HL-60 (cell line): ENCODE measurements around the gene DIS3L.
"Not testable (repeated sequence)": the region's sequence is repeated elsewhere in the genome, so short reads cannot be mapped to it uniquely, and the experiment has no call there.

Experiments
- DNase-seq, 2 experiments: peaks; one replicate each; pipeline ENCODE4 v3.0.0-alpha.2; 2010 to 2020; ENCODE audit warnings: low read depth in 1 of 2, low spot score in 1 of 2
- H3K27ac ChIP-seq: fragments of 250-450 bp; sonication (Bioruptor Pico); replicated peaks from 2 replicates; pipeline ENCODE4 v1.5.1; 2020; ENCODE audit warnings: mild to moderate bottlenecking, moderate library complexity
- H3K27me3 ChIP-seq: fragments of 250-450 bp; sonication (Bioruptor Pico); 2 replicates; pipeline ENCODE4 v1.5.1; 2021; ENCODE audit warnings: mild to moderate bottlenecking, moderate library complexity; ENCODE audit not compliant: insufficient read depth, poor library complexity, severe bottlenecking
- H3K4me3 ChIP-seq: replicated peaks from 2 replicates; pipeline ENCODE4 v1.5.1; 2011; ENCODE audit warnings: mild to moderate bottlenecking, control low read depth, low read length; ENCODE audit not compliant: insufficient read depth
- GABPA ChIP-seq: IDR thresholded peaks from 2 replicates; pipeline ENCODE4 v1.6.1; 2012; ENCODE audit warnings: low read depth
- SPI1 ChIP-seq: IDR thresholded peaks from 2 replicates; pipeline ENCODE4 v1.6.1; 2012; ENCODE audit warnings: low read depth, mild to moderate bottlenecking, borderline replicate concordance
- TF ChIP-seq, protein P1 (sequence below): IDR thresholded peaks from 2 replicates; pipeline ENCODE4 v1.6.1; 2012; ENCODE audit warnings: low read depth; ENCODE audit not compliant: insufficient replicate concordance
- TF ChIP-seq, protein P2 (sequence below): IDR thresholded peaks from one replicate; pipeline ENCODE4 v1.5.1; 2011; ENCODE audit warnings: low read length, control low read depth, inconsistent platforms; ENCODE audit not compliant: insufficient read depth

The DIS3L gene

DNA sequence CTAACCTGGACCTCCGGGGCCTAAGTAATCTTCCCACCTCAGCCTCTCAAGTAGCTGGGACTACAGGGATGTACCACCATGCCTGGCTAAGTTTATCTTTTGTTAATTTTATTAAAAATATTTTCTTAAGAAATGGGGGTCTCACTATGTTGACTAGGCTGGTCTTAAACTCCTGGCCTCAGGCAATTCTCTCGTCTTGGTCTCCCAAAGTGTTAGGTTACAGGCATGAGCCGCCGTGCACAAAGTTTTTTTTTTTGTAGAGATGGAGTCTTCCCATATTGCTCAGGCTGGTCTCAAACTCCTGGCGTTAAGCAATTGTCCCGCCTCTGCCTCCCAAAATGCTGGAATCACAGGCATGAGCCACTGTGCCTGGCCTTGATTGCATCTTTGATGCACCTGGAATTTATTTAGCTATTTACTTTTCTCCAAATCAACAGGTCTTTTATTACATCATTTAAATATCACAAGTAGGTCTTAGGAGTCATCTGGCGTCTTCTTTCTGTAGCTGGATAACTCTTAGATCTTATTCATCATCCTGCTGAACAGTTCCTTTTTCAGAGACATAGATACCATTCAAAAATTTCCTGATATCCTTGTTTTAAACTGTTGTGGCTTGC, 85.6 kb downstream of the DIS3L start:
- TF ChIP-seq, protein P1, sequence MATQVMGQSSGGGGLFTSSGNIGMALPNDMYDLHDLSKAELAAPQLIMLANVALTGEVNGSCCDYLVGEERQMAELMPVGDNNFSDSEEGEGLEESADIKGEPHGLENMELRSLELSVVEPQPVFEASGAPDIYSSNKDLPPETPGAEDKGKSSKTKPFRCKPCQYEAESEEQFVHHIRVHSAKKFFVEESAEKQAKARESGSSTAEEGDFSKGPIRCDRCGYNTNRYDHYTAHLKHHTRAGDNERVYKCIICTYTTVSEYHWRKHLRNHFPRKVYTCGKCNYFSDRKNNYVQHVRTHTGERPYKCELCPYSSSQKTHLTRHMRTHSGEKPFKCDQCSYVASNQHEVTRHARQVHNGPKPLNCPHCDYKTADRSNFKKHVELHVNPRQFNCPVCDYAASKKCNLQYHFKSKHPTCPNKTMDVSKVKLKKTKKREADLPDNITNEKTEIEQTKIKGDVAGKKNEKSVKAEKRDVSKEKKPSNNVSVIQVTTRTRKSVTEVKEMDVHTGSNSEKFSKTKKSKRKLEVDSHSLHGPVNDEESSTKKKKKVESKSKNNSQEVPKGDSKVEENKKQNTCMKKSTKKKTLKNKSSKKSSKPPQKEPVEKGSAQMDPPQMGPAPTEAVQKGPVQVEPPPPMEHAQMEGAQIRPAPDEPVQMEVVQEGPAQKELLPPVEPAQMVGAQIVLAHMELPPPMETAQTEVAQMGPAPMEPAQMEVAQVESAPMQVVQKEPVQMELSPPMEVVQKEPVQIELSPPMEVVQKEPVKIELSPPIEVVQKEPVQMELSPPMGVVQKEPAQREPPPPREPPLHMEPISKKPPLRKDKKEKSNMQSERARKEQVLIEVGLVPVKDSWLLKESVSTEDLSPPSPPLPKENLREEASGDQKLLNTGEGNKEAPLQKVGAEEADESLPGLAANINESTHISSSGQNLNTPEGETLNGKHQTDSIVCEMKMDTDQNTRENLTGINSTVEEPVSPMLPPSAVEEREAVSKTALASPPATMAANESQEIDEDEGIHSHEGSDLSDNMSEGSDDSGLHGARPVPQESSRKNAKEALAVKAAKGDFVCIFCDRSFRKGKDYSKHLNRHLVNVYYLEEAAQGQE: no peak
- TF ChIP-seq SPI1 (no peak), GABPA (no peak)
- TF ChIP-seq, protein P2, sequence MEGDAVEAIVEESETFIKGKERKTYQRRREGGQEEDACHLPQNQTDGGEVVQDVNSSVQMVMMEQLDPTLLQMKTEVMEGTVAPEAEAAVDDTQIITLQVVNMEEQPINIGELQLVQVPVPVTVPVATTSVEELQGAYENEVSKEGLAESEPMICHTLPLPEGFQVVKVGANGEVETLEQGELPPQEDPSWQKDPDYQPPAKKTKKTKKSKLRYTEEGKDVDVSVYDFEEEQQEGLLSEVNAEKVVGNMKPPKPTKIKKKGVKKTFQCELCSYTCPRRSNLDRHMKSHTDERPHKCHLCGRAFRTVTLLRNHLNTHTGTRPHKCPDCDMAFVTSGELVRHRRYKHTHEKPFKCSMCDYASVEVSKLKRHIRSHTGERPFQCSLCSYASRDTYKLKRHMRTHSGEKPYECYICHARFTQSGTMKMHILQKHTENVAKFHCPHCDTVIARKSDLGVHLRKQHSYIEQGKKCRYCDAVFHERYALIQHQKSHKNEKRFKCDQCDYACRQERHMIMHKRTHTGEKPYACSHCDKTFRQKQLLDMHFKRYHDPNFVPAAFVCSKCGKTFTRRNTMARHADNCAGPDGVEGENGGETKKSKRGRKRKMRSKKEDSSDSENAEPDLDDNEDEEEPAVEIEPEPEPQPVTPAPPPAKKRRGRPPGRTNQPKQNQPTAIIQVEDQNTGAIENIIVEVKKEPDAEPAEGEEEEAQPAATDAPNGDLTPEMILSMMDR: no peak
- Histone ChIP-seq H3K27ac (no peak overlapping the region), H3K27me3 (no peaks in the 10 kb centered on the region), H3K4me3 (no peak overlapping the region)
- no peak for DNase-seq

DNA sequence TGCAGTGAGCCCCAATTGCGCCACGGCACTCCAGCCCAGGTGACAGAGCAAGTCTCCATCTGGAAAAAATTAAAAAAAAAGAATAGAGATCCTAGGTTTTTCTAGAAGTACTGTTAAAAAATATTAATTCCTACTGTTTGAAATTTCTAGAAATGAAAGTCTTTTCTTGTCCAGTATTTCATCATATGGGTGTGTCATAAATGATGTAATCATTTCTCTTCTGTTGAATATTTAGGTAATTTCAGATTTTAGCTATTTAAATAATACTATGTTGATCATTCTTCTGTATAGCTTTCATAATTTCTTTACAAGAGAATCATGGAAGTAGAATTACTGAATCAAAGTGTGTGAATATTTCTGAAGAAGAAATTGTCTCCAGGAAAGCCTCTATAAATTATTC, 88.0 kb downstream of the DIS3L start:
- not testable (repeated sequence) for H3K4me3 ChIP-seq, H3K27me3 ChIP-seq, DNase-seq, H3K27ac ChIP-seq
